GM04504 (cell line): ENCODE measurements around the gene TMEM33.

Experiments used
- DNase-seq: peaks from one replicate; pipeline ENCODE4 v3.0.0-alpha.2; 2012; ENCODE audit warnings: low read depth

TMEM33 gene

DNA sequence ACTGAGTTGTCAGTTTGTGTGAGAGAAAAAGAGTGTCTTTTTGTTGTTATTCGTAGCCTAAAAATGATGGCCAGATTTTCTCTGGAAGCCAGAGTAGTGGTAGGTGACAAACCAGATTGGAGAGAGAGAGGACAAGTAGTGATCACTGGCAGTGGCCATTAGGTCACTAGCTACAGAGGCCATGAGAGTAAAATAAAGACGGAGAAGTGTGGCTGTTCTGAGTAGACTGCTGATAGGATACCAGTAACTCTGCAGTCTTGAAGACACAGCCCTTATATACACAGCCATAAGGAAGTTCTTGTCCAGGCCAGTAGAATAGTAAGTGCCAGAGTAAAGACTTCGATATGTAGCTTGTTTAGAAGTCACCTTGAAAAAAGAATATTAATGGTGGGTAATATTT is 62.8 kb downstream of the TMEM33 start:
- no peak for DNase-seq

DNA sequence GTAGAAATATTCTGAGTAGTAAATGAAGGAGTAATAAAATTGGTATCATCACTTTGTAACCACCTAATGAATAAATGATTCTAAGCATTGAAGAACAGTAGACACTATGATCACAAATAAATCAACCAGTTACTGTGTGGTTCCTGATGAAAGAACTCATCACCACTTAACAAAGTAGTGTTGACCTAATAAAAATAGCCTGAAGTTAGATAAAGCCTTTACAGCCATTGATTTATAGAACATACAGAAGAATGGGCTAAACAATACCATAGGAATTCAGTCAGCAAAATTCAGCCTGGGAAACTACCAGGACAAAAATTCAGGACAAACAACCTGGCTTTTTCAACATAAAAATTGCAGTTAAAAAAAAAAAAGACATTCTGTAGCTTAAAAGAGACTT is 64.1 kb downstream of the TMEM33 start:
- no peak for DNase-seq

DNA sequence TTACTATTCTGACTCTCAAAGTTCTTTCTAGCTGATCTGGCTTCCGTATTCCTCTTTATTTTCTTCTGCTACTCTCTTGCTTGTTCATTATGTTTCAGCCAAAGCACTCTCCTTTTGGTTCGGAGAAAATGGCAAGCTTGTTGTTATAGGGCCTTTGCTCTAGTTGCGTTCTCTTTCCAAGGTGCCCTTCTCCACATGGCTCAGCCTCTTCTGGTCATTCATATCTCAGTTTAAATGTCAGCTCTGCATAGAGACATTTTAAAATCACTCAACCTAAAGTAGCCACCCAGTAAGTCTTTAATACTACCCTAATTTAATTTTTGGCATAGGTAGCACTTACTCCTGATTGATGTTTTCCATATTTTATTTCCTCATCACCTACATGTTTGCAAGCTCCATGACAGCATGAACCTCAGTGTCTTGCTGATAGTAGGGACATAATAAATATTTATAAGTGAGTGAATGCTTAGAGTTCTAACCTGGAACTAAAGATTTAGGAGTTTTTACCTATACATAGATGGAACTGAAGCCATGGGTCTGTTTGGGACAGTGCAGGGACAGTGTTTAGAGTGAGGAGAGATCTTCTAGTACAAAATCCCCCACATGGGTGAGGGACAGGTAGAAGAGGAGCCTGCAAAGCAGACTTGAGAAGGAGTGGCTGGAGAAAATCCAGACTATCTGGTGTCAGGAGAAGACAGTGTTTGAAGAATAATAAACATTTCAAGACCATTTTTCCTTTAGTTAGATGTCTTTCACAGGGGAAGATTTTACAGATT is 73.0 kb downstream of the TMEM33 start:
- no peak for DNase-seq
